ENCODE measurements around the gene RUVBL2.
A peak's percentile ranks its signal among the peaks of the same experiment; 100 is the strongest.
"Not testable (repeated sequence)": the region's sequence is repeated elsewhere in the genome, so short reads cannot be mapped to it uniquely, and the experiment has no call there.

RUVBL2 gene

DNA sequence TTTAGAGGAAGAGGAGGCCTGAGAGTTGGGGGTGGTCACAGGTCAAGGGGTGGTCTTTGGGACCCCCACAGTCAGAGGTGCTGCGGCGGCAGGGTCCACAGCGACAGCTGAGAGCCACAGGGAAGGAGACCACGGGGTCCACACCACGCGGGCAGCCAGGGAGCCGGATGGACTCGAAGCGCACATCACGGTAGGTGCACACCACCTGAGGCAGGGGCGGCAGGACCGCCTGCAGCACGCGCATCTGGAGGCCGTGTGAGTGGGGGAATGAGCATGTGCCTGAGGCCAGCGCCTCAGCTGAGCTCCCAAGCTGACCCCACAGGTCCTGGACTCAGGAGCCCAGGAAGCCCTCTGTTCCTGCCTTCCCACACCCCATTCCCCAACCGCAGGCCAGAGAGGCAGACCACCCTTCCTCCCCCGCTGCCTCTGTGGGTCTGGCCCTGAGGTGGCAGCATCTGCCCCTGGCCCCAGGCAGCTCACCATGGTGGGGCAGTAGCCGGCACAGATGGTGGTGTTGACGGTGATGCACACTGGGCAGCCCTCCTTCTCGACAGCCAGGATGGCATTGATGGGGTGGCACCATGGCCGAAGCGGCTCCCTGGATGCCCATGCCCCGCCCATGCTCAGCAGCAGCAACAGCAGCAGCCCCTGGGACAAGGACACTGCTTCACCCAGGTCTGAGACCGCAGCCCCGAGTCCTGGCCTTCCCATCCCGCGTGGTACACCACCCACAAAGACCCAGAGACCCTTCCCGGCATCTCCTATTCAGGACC lies 22.6 kb downstream of the RUVBL2 start:
- DNase-seq (ENCODE audit: low spot score) (no peak), FAIRE-seq (no peak)

DNA sequence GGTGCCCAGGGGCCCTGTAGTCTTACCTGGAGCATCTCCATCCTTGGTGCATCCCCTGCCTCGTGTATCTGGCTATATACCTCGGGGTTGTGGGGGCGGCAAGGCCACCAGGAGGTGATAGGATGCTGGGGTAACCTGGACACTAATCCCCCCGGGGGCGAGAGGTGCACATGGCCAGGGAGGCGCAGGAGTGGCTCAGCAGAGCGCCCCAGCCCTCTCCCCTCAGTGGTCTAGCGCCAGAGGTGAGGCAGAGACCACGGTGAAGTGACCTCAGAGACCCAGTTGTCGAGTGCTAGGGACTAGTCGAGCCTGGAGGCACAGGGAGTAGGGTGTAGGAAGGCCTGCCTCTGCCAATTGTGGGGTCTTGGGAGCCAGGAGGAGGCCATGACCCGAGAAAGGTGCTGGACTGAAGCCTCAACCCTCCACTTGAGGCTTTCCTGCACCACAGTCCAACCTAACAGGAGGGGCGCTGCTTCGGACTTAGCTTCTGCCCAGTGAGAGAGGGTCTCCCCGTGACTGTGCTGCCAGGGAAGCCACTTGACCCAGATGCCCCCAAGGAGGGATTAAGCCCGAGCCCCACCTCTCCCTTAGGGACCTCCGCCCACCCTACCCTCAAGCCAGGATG lies 23.5 kb downstream of the RUVBL2 start, which contains the start of gene LHB:
Gene LHB (minus strand): TSS at position 51 of the 625 bp plus-strand sequence. CDS start 10 bp downstream, at position 41.
- FAIRE-seq: no peak
- no peak for DNase-seq (ENCODE audit: low spot score)

DNA sequence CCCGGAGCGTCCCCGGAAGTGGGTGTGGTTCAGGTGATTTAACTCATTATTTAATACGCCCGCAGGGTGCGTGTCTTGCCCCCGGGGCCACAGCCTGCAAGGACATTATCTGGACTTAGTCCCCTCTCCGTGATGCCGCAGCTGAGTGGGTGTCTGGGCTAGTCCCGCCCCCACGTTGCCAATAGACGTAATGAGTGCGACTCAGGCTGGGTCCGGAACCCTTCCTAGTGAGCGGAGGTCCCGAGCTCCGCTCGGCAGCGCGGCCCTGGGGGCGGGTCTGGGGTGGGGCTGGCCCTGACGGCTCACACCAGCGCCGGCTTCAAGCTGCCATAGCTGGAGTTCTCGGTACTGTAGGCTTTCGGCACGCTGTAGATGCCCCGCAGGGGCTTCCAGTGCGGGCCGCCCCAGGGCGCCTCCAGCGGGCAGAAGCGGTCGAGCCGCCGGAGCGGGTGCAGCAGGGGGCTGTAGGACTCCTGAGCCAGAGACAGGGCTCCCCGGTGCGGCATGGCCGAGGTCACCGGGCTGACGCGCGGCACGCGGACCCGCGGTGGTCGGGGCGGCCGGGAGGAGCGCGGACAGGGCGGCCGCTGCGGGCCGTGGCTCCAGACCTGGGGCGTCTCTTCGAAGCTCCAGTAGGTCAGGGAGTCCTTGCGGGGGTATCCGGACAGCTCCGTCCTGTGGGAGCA lies 24.1 kb downstream of the RUVBL2 start:
- DNase-seq (ENCODE audit: low spot score) (no peak), FAIRE-seq (no peak)

DNA sequence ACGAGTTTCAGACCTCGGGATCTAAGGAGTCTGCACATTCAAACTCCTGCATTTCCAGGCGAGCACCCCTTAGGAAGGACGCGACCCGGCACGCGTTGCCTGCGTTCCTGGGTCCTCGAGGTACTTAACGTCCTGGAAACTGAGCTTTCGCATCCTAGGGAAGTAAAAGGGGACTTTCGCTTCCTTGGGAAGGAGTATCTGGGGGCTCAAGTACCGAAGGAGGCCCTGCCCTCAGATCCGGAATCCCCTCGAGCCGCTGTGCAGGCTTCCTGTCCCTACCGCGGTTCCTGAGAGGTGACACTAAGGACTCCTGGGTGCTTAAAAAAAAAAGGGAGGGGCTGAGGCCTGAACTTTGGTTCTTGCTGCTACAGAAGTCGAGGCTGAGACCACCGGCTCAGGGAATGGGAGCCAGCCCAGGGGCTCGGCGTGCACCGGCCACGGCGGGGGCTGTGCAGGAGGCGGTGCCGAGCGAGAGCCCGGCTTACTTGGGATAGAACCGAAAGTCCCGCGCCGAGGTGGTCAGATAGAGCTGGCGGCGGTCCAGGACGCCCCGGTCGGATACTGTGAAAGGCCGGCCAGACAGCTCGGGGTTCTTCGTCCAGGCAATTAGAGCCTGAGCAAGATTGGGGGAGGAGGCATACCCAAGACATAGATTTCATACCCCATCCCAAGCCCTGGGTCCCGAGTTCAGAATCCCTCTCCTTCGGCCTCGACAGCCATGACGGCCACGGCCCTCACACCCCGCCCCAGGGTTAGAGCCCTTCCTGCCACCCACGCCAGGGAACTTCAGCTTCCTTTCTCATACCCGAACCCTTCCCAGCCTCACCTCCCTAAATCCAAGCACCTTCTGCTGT lies 24.9 kb downstream of the RUVBL2 start:
- DNase-seq (ENCODE audit: low spot score); FAIRE-seq: not testable (repeated sequence)

DNA sequence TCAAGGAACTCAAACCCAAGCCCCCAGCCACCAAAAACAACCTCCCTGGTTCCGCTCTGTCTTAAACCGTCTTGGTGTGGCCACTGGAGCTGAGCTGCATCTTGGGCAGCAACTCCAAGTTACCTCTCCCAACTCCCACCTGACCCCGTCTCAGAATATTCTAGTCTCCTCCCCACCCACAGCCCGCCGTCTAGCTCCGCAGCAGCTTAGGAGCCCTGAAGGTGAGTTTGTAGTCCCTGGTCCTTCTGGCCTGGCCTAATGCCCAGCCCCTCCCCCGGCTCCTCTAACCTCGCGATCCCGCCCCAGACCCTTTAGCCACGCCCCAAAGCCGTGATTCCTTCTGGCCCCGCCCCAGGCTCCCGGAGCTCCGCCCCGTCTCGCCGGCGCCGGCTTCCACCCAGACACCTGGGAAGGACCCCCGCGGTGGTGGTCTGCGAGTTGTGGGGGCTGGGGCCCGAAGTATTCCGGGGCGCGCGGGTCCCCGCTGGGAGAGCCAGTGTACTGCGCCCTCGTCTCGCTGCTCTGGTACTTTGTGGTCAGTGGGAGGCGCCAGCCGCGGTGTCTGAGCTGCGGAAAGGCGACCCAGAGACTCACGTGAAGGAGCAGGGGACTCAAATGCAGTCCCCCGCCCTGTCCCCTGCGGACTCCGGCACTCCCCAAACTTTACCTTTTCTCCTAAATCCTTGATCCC lies 25.7 kb downstream of the RUVBL2 start:
- DNase-seq (ENCODE audit: low spot score) (no peak), FAIRE-seq (no peak)

DNA sequence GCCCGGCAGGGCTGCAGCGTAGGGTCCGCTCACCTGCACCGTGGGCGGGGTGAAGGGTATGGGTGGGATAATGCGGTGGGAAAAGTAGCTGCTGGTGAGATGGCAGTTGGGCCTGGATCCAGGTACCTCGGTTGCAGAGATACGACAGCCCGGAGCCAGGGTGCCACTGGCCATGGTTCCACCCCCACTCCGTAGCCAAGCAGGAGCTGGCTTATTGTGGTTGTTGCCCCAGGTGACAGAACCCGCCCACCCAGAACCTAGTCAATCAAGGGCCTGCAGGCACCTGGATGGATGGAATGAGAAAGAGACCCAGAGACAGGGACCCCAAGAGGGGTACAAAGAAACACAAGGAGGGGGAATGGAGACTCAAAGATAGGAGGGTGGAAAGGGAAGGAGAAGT lies 26.7 kb downstream of the RUVBL2 start:
- FAIRE-seq (no peak), DNase-seq (ENCODE audit: low spot score) (no peak)

DNA sequence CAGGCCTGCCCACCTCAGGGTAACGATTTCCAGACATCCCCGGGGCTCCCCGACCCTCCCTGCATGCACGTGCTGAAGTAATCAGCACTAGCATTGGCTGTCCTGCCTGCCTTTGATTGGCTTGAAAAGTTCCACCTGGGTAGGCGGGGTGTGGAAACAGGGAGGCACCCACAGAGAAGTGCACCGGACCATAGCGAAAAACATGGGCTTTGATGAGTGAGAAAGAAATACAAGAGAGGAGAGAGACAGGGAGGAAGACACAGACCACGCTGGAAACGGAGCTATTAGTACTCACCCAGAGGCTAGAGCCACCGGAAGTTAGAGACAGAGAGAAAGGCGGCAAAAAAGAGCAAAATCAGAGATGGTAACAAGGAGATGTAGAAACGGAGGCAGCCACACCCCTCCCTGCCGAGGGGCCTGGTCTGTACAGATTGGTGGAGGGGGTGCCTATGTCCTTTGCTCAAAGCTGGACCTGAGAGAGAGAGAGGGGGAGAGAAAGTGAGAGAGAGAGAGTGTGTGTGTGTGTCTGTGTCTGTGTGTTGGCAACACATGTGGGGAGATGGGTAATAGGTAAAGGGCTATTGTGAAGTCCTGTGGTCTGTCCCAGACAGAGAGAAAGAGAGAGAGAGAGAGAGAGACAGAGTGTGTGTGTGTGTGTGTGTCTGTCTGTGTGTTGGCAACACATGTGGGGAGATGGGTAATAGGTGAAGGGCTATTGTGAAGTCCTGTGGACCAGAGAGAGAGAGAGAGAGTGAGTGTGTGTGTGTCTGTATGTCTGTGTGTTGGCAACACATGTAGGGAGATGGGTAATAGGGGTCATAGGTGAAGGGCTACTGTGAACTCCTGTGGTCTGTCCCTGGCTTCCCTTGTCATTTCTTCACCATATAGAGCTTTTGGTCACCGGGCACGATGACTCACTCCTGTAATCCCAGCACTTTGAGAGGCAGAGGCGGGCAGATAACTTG lies 27.5 kb downstream of the RUVBL2 start:
- peak; percentile 91 for DNase-seq (ENCODE audit: low spot score)
- peak; percentile 46 for FAIRE-seq

DNA sequence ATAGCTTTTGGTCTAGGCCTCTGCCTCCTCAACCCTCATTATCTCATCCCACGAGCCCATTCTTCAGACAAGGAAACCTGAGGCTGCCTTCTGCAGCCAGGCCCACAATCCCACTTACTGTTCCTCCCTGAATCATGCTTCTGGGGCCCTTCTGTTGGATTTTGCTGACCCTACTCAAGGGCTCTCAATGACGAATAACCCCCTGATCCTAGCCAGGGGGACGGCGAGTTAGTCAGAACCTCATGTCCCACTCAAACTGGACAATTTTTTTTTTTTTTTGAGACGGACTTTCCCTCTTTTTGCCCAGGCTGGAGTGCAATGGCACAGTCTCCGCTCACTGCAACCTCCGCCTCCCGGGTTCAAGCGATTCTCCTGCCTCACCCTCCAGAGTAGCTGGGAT lies 28.4 kb downstream of the RUVBL2 start:
- FAIRE-seq (no peak), DNase-seq (ENCODE audit: low spot score) (no peak)

DNA sequence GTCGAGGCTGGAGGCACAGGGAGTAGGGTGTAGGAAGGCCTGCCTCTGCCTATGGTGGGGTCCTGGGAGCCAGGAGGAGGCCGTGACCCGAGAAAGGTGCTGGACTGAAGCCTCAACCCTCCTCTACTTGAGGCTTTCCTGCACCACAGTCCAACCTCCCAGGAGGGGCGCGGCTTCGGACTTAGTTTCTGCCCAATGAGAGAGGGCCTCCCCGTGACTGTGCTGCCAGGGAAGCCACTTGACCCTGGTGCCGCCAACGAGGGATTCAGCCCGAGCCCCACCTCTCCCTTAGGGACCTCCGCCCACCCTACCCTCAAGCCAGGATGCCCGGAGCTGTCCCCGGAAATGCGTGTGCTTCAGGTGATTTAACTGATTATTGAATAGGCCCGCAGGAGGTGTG lies 30.5 kb downstream of the RUVBL2 start, which contains the start of gene CGB3:
Gene CGB3 (minus strand): TSS at position 101 of the 400 bp plus-strand sequence. CDS start 362 bp downstream, outside the sequence.
- not testable (repeated sequence) for DNase-seq (ENCODE audit: low spot score); FAIRE-seq

DNA sequence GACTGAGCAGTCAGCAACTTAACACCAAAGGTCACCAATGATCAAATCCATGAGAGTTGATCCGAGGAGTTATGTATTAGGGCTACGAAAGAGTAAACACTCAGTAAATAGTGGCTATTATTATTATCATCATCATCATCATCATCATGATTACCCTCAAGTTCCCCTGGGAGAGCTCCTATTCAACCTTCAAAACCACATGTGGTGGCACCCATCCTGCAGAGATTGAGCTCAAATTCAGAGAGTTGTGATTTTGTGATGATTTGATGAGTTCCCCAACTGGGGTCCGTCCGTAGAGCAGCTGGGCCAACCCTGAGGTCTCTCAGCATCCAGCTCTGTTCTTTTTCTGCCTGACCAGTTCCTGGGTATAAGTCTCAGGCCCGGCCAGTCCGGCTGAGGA lies 31.4 kb downstream of the RUVBL2 start:
- not testable (repeated sequence) for DNase-seq (ENCODE audit: low spot score); FAIRE-seq

DNA sequence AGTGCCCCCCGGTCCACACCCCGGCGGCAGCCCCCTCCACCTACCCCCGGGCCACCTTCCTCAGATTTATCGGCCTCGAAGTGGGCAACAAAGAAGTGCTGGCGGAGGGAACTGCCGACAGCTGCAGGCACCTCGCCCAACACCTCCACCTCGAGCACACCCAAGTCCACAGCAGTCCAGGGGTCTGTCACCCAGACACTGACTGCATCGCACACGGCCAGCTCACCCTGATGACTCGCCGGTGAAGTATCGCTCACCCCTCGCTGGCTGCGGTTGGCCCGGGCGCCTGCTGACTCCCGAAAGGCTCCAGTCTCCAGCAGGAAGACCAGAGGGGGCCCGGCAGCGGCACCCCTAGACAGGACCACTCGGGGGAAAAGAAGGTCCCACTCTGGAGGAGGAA lies 31.9 kb downstream of the RUVBL2 start:
- FAIRE-seq: not testable (repeated sequence)
- peak; percentile 22 for DNase-seq (ENCODE audit: low spot score)

DNA sequence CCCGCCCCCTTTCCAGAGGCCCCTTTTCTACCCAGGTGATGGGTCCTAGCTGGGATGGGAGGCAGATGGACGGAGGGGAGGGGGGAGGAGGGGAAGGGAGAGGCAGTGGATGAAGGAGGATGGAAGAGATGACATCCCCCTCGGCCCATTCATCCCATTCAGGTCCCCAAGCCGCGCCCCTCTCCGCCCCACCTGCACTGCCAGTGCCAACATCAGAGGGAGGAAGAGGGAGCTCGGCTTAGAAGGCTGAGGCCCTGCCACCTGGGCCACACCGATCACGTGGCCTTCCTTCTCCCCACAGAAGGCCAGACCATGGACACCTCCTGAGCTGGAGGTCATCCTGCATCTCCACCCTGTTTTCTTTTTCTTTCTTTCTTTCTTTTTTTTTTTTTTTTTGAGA lies 35.0 kb downstream of the RUVBL2 start:
- DNase-seq (ENCODE audit: low spot score); FAIRE-seq: not testable (repeated sequence)

DNA sequence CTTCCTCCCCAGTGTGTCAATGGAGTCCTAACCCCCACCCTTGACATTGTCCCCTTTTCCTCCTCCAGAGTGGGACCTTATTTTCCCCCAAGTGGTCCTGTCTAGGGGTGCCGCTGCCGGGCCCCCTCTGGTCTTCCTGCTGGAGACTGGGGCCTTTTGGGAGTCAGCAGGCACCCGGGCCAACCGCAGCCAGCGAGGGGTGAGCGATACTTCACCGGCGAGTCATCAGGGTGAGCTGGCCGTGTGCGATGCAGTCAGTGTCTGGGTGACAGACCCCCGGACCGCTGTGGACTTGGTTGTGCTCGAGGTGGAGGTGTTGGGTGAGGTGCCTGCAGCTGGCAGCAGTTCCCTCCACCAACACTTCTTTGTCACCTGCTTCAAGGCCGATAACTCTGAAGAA lies 36.1 kb downstream of the RUVBL2 start:
- FAIRE-seq: not testable (repeated sequence)

DNA sequence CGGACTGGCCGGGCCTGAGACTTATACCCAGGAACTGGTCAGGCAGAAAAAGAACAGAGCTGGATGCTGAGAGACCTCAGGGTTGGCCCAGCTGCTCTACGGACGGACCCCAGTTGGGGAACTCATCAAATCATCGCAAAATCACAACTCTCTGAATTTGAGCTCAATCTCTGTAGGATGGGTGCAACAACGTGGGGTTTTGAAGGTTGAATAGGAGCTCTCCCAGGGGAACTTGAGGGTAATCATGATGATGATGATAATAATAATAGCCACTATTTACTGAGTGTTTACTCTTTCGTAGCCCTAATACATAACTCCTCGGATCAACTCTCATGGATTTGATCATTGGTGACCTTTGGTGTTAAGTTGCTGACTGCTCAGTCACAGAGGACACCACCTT lies 36.6 kb downstream of the RUVBL2 start:
- not testable (repeated sequence) for DNase-seq (ENCODE audit: low spot score); FAIRE-seq

More for the DNA sequence above, 36.1 kb downstream of the RUVBL2 start:
- peak; percentile 49 for DNase-seq (ENCODE audit: low spot score)

DNA sequence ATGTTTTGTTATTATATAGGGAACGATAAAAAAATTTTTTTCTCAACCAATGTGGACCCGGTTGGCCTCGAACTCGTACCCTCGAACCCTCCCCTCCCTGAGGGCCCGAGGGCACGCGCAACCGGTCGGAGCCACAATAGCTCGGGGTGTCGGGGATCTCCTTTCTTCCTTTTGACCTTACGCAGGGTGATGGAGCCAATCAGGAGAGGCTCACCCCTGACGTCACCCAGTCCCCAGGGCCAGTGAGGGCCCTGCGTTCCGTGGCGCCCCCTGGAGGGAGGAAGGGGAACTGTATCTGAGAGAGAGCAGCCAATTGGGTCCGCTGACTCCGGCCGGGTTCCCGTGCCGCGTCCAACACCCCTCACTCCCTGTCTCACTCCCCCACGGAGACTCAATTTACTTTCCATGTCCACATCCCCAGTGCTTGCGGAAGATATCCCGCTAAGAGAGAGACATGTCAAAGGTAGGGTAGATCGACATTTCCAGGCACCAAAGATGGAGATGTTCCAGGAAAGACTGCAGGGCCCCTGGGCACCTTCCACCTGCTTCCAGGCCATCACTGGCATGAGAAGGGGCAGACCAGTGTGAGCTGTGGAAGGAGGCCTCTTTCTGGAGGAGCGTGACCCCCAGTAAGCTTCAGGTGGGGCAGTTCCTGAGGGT lies 38.1 kb downstream of the RUVBL2 start, which contains the start of gene CGB2:
Gene CGB2 (plus strand): TSS at position 249 of the 660 bp plus-strand sequence. CDS start 206 bp downstream, at position 455.
- FAIRE-seq; DNase-seq (ENCODE audit: low spot score): not testable (repeated sequence)

DNA sequence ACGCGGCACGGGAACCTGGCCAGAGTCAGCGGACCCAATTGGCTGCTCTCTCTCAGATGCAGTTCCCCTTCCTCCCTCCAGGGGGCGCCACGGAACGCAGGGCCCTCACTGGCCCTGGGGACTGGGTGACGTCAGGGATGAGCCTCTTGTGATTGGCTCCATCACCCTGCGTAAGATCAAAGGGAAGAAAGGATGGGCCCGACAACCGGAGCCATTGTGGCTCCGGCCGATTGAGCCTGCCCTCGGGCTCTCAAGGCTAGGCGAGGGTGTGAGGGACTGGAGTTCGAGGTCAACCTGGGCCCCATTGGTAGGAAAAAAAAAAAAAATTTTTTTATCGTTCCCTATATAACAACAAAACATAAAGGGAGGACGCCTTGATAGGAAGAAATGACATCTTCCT lies 43.1 kb downstream of the RUVBL2 start, which contains the start of gene CGB1:
Gene CGB1 (minus strand): TSS at position 81 of the 400 bp plus-strand sequence. CDS start 184 bp downstream, outside the sequence.
- DNase-seq (ENCODE audit: low spot score); FAIRE-seq: not testable (repeated sequence)

DNA sequence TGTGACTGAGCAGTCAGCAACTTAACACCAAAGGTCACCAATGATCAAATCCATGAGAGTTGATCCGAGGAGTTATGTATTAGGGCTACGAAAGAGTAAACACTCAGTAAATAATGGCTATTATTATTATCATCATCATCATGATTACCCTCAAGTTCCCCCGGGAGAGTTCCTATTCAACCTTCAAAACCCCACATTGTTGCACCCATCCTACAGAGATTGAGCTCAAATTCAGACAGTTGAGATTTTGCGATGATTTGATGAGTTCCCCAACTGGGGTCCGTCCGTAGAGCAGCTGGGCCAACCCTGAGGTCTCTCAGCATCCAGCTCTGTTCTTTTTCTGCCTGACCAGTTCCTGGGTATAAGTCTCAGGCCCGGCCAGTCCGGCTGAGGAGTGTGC lies 44.4 kb downstream of the RUVBL2 start:
- DNase-seq (ENCODE audit: low spot score); FAIRE-seq: not testable (repeated sequence)

All from RCC 7860 (cell line).